H1 (cell line): ENCODE measurements around the gene CNOT6L. TPM values are rescaled to one million over a fixed set of nuclear protein-coding genes. Genes with fewer than 3 reads are reported as not detected.

ENCODE experiments used
- CTCF ChIA-PET: fragments of 300-600 bp; sonication (Branson Sonifier 250); formaldehyde crosslinking; loops from one replicate; lab custom pipeline; 2021; ENCODE audit not compliant: partially characterized antibody; lab: Charles Lee
- POLR2A ChIA-PET: fragments of 300-600 bp; sonication (Branson Sonifier 250); formaldehyde crosslinking; loops from one replicate; lab custom pipeline; 2021; ENCODE audit warnings: inconsistent platforms; ENCODE audit not compliant: partially characterized antibody; lab: Charles Lee
- DNase-seq, 2 experiments: peaks; one replicate each; pipeline versions ENCODE4 v3.0.0 to v3.0.0-alpha.2; 2010 to 2022; ENCODE audit warnings: low spot score in 2 of 2, low read depth in 1 of 2, mixed read lengths in 1 of 2
- FAIRE-seq: peaks from 2 replicates; lab custom pipeline; 2011; peaks lifted over from hg19 to GRCh38; lab: Jason Lieb, UNC
- H2AFZ ChIP-seq: 2 replicates; pipeline ENCODE4 v1.8.1; 2012; ENCODE audit warnings: low read length, inconsistent platforms
- H2AK5ac ChIP-seq: 2 replicates; pipeline ENCODE4 v1.6.1; 2013; ENCODE audit warnings: low read depth, low read length
- H2BK120ac ChIP-seq: replicated peaks from 2 replicates; pipeline ENCODE3; 2013; ENCODE audit warnings: low read depth, low read length, inconsistent platforms
- H2BK12ac ChIP-seq: 2 replicates; pipeline ENCODE4 v1.6.1; 2013; ENCODE audit warnings: low read depth, low read length
- H2BK15ac ChIP-seq: 2 replicates; pipeline ENCODE4 v1.6.1; 2013; ENCODE audit warnings: low read length
- H2BK20ac ChIP-seq: 2 replicates; pipeline ENCODE4 v1.6.1; 2013; ENCODE audit warnings: low read length
- H2BK5ac ChIP-seq: 2 replicates; pipeline ENCODE4 v1.6.1; 2013; ENCODE audit warnings: low read depth, low read length
- H3K14ac ChIP-seq: 2 replicates; pipeline ENCODE4 v1.6.1; 2013; ENCODE audit warnings: inconsistent platforms; ENCODE audit not compliant: insufficient read length
- H3K18ac ChIP-seq: 2 replicates; pipeline ENCODE4 v1.6.1; 2013; ENCODE audit warnings: low read length; ENCODE audit errors: extremely low read depth
- H3K23ac ChIP-seq: 2 replicates; pipeline ENCODE4 v1.6.1; 2013; ENCODE audit warnings: inconsistent platforms; ENCODE audit not compliant: insufficient read length
- H3K23me2 ChIP-seq: 2 replicates; pipeline ENCODE4 v1.6.1; 2013; ENCODE audit warnings: low read depth, low read length
- H3K27ac ChIP-seq: 2 replicates; pipeline ENCODE4 v1.6.1; 2011; ENCODE audit warnings: low read depth, low read length, inconsistent platforms
- H3K27me3 ChIP-seq, 4 experiments: replicated peaks in 1 of 4; 1 replicate in 1 of 4; 2 replicates in 3 of 4; pipeline versions ENCODE4 v1.6.1 to v1.8.1; 2011 to 2013; ENCODE audit warnings: low read length in 3 of 4, mild to moderate bottlenecking in 3 of 4, inconsistent platforms in 2 of 4, mixed read lengths in 2 of 4, moderate library complexity in 1 of 4; ENCODE audit not compliant: control insufficient read depth in 3 of 4, insufficient read depth in 3 of 4; ENCODE audit errors: extremely low read depth in 1 of 4
- H3K36me3 ChIP-seq, 4 experiments: 2 replicates each; pipeline versions ENCODE4 v1.6.1 to v1.8.1; 2011 to 2013; ENCODE audit warnings: mild to moderate bottlenecking in 4 of 4, low read length in 3 of 4, moderate library complexity in 2 of 4, control low read depth in 1 of 4, inconsistent platforms in 1 of 4; ENCODE audit not compliant: insufficient read depth in 4 of 4, control insufficient read depth in 2 of 4
- H3K4ac ChIP-seq: replicated peaks from 2 replicates; pipeline ENCODE3; 2013; ENCODE audit warnings: low read length, low read depth, mixed read lengths, inconsistent platforms; ENCODE audit not compliant: insufficient read length
- H3K4me1 ChIP-seq, 4 experiments: replicated peaks in 1 of 4; 1 replicate in 1 of 4; 2 replicates in 3 of 4; pipeline versions ENCODE4 v1.6.1 to v1.8.1; 2011 to 2013; ENCODE audit warnings: low read length in 3 of 4, inconsistent platforms in 2 of 4, mixed read lengths in 1 of 4; ENCODE audit not compliant: insufficient read depth in 4 of 4, control insufficient read depth in 3 of 4
- H3K4me2 ChIP-seq, 2 experiments: 2 replicates each; pipeline versions ENCODE4 v1.6.1 to v1.8.1; 2011 to 2013; ENCODE audit warnings: low read depth in 2 of 2, low read length in 2 of 2, control low read depth in 1 of 2, inconsistent platforms in 1 of 2, mild to moderate bottlenecking in 1 of 2; ENCODE audit not compliant: insufficient read depth in 1 of 2
- H3K4me3 ChIP-seq, 4 experiments: fragments of 200-600, 300-600 bp in 1 of 4; sonication (generic), shearing (Covaris generic), sonication (Bioruptor Twin) in 1 of 4; 2 replicates each; pipeline versions ENCODE4 v1.5.1 to v1.8.1; 2011 to 2016; ENCODE audit warnings: low read length in 4 of 4, low read depth in 3 of 4, control low read depth in 2 of 4, inconsistent platforms in 2 of 4, mild to moderate bottlenecking in 2 of 4, mixed read lengths in 1 of 4, moderate library complexity in 1 of 4; ENCODE audit not compliant: insufficient read depth in 2 of 4; ENCODE audit errors: extremely low read depth in 1 of 4
- H3K56ac ChIP-seq: replicated peaks from 2 replicates; pipeline ENCODE3; 2013; ENCODE audit warnings: low read depth, mild to moderate bottlenecking, mixed read lengths, low read length, inconsistent platforms; ENCODE audit not compliant: insufficient read length
- H3K79me1 ChIP-seq: 2 replicates; pipeline ENCODE4 v1.6.1; 2013; ENCODE audit warnings: low read depth, low read length, control low read depth
- H3K79me2 ChIP-seq, 2 experiments: 2 replicates each; pipeline versions ENCODE4 v1.6.1 to v1.8.1; 2012 to 2013; ENCODE audit warnings: low read length in 2 of 2, mild to moderate bottlenecking in 2 of 2, inconsistent platforms in 1 of 2; ENCODE audit not compliant: insufficient read depth in 2 of 2, control insufficient read depth in 1 of 2
- H3K9ac ChIP-seq, 4 experiments: replicated peaks in 1 of 4; 1 replicate in 1 of 4; 2 replicates in 3 of 4; pipeline versions ENCODE4 v1.6.1 to v1.8.1; 2011 to 2013; ENCODE audit warnings: low read depth in 3 of 4, low read length in 3 of 4, control low read depth in 2 of 4, mild to moderate bottlenecking in 2 of 4, moderate library complexity in 2 of 4, inconsistent platforms in 1 of 4; ENCODE audit errors: extremely low read depth in 1 of 4
- H3K9me3 ChIP-seq, 2 experiments: 2 replicates each; pipeline versions ENCODE4 v1.6.1 to v1.8.1; 2012 to 2013; ENCODE audit warnings: mild to moderate bottlenecking in 2 of 2, moderate library complexity in 2 of 2, control low read depth in 1 of 2, inconsistent platforms in 1 of 2, low read depth in 1 of 2, low read length in 1 of 2, mixed read lengths in 1 of 2; ENCODE audit not compliant: insufficient read depth in 2 of 2
- H4K20me1 ChIP-seq, 2 experiments: replicated peaks in 1 of 2; 2 replicates each; pipeline versions ENCODE3 to v1.8.1; 2011 to 2013; ENCODE audit warnings: inconsistent platforms in 2 of 2, low read length in 2 of 2, mild to moderate bottlenecking in 1 of 2; ENCODE audit not compliant: insufficient read depth in 2 of 2, control insufficient read depth in 1 of 2
- H4K5ac ChIP-seq: 2 replicates; pipeline ENCODE4 v1.6.1; 2013; ENCODE audit warnings: low read length, low read depth, mixed read lengths, inconsistent platforms; ENCODE audit not compliant: insufficient read length
- H4K8ac ChIP-seq: 2 replicates; pipeline ENCODE4 v1.8.0; 2013; ENCODE audit warnings: mild to moderate bottlenecking, moderate library complexity, low read length, inconsistent platforms; ENCODE audit not compliant: insufficient read depth; ENCODE audit errors: extremely low read depth
- H4K91ac ChIP-seq: replicated peaks from 2 replicates; pipeline ENCODE3; 2013; ENCODE audit warnings: low read length, mixed read lengths, inconsistent platforms; ENCODE audit not compliant: insufficient read length
- ATF2 ChIP-seq: IDR thresholded peaks from 2 replicates; pipeline ENCODE4 v1.6.1; 2012; ENCODE audit warnings: low read length, inconsistent platforms
- CTCF ChIP-seq, 3 experiments: IDR thresholded peaks; 1 replicate in 2 of 3; 2 replicates in 1 of 3; pipeline versions ENCODE4 v1.5.1 to v1.6.1; 2011; ENCODE audit warnings: low read length in 3 of 3, mild to moderate bottlenecking in 3 of 3, inconsistent platforms in 2 of 3, low read depth in 1 of 3, moderate library complexity in 1 of 3; ENCODE audit not compliant: insufficient read depth in 1 of 3; ENCODE audit errors: control extremely low read depth in 1 of 3
- EGR1 ChIP-seq: IDR thresholded peaks from 2 replicates; pipeline ENCODE4 v1.6.1; 2011; ENCODE audit warnings: low read depth, low read length, borderline replicate concordance
- TCF12 ChIP-seq: IDR thresholded peaks from 2 replicates; pipeline ENCODE4 v1.6.1; 2011; ENCODE audit warnings: low read depth, mild to moderate bottlenecking, low read length
- WGBS, 2 experiments: shearing (Covaris generic) in 1 of 2; methylation state at CpG; one replicate each; pipeline versions ENCODE4 v1.1.6 to v1.1.7; 2013 to 2015; ENCODE audit warnings: low lambda C conversion rate in 2 of 2, mixed read lengths in 2 of 2, inconsistent platforms in 1 of 2, low coverage in 1 of 2, missing lambda C conversion rate in 1 of 2; ENCODE audit not compliant: insufficient replicate concordance in 2 of 2, insufficient coverage in 1 of 2, insufficient read length in 1 of 2; ENCODE audit errors: extremely low coverage in 1 of 2, missing lambda C conversion rate in 1 of 2; 5-methylcytosine and 5-hydroxymethylcytosine counted together
- polyA plus RNA-seq, 7 experiments: library from polyadenylated mRNA; depleted of rRNA in 3 of 7; stranded (reverse) in 5 of 7; unstranded in 2 of 7; fragments of >200 nt in 5 of 7; fragments of 200-250 nt in 2 of 7; gene quantifications; 1 replicate in 5 of 7; 2 replicates in 1 of 7; 4 replicates in 1 of 7; pipeline versions ENCODE4 v1.2.1 to v1.2.3, GENCODE V29; 2011 to 2013; ENCODE audit warnings: missing spikeins in 2 of 7, mixed read lengths in 2 of 7
- total RNA-seq: library from RNA; stranded (reverse); fragmentation: NEBNext Ultra II Directional; extraction: Animal tissue kit (Norgen Biotek cat#: 25700); gene quantifications from 2 replicates; pipeline ENCODE4 v1.2.1, GENCODE V29; 2021

Gene CNOT6L
- total and polyA plus RNA-seq, 2 of the 8 experiments (the other 6 are each of a cell fraction or from before 2014, with no cell fraction given), result 2.0 to 22.4 TPM

GRCh38 chr4:77692847-77693432 is 126.2 kb downstream of the CNOT6L start:
- FAIRE-seq, result peak; percentile 13

More at GRCh38 chr4:77692847-77693432, 126.2 kb downstream of the CNOT6L start:
- Histone ChIP-seq H3K4me2 (no peak overlapping the region), H3K27me3 (no peaks in the 10 kb centered on the region), H3K56ac (no peak overlapping the region), H2AFZ (no peak overlapping the region), H2BK15ac (no peak overlapping the region), H3K4me3 (no peak overlapping the region), H2BK120ac (no peak overlapping the region), H4K20me1 (no peaks in the 10 kb centered on the region), H2BK20ac (no peak overlapping the region), H2AK5ac (no peak overlapping the region), H3K9ac (no peak overlapping the region), H3K79me2 (no peaks in the 10 kb centered on the region), H3K23ac (no peak overlapping the region), H2BK5ac (no peak overlapping the region), H3K4me1 (peaks cover 0 to 2% (median 0%) of the 10 kb centered on the region in 4 experiments; a peak in 3 of 7 replicates), H3K36me3 (no peaks in the 10 kb centered on the region), H3K4ac (no peak overlapping the region), H4K5ac (no peak overlapping the region), H4K91ac (no peak overlapping the region), H3K23me2 (no peaks in the 10 kb centered on the region), H4K8ac (no peak overlapping the region), H3K14ac (no peak overlapping the region), H3K18ac (no peak overlapping the region), H2BK12ac (no peak overlapping the region), H3K9me3 (no peaks in the 10 kb centered on the region), H3K27ac (no peak overlapping the region), H3K79me1 (no peaks in the 10 kb centered on the region)
- POLR2A ChIA-PET, result interaction anchor here (1.0 kb wide), 1 partner anchor 38 kb away, joined by 3 read pairs; no protein-coding TSS in a partner anchor
- CTCF ChIA-PET, result interaction anchor here (0.6 kb wide), 1 partner anchor 68 kb away, joined by 3 read pairs; no protein-coding TSS in a partner anchor
- DNase-seq, result no peak
- TF ChIP-seq CTCF (IDR thresholded peaks at IDR 0.05; ENCODE audit: control extremely low read depth in 1 of 3, insufficient read depth in 1 of 3, low read depth in 1 of 3, low read length in 3 of 3) (peak in 1 of 3 experiments; percentile 16; a peak in 1 of 4 replicates), EGR1 (no peak), ATF2 (no peak), TCF12 (no peak)
- 85% methylated on average over 5 of the region's 5 CpGs; no CpG with 5 or more reads in 1 of the 2 experiments for WGBS, 2 experiments
